Gastroesophageal sphincter (tissue), 4 donors: ENCODE data around the gene IFI44L. TPM values are rescaled to one million over a fixed set of nuclear protein-coding genes. Genes with fewer than 3 reads are reported as not detected.

ENCODE experiments used
- ATAC-seq: fragments of 150-250 bp; one replicate; pipeline ENCODE4 v1.9.1; 2016; ENCODE audit warnings: mild to moderate bottlenecking, moderate library complexity
- H3K27ac ChIP-seq, 4 donors: fragments of 200-600 bp; sonication (generic) in 3 of 4; 1 replicate in 3 of 4; 2 replicates in 1 of 4; pipeline ENCODE4 v1.5.1; 2016 to 2019
- H3K27me3 ChIP-seq: fragments of 200-600 bp; sonication (generic); one replicate; pipeline ENCODE4 v1.5.1; 2019
- H3K36me3 ChIP-seq, 2 donors: fragments of 200-600 bp; sonication (generic); one replicate each; pipeline ENCODE4 v1.5.1; 2019; ENCODE audit warnings: control low read depth in 1 of 2
- H3K4me1 ChIP-seq, 3 donors: fragments of 200-600 bp; sonication (generic); 1 replicate in 2 of 3; 2 replicates in 1 of 3; pipeline ENCODE4 v1.5.1; 2016 to 2019; ENCODE audit warnings: control low read depth in 2 of 3
- H3K4me3 ChIP-seq, 2 donors: fragments of 200-600 bp; sonication (generic); one replicate each; pipeline ENCODE4 v1.5.1; 2019; ENCODE audit warnings: mild to moderate bottlenecking in 1 of 2, moderate library complexity in 1 of 2
- H3K9me3 ChIP-seq, 3 donors: fragments of 200-600 bp; sonication (generic); one replicate each; pipeline ENCODE4 v1.5.1; 2017 to 2019; ENCODE audit warnings: control low read depth in 2 of 3
- CTCF ChIP-seq, 4 experiments: fragments of 200-600 bp in 2 of 4; fragments of 450-650 bp in 2 of 4; sonication (generic) in 1 of 4; IDR thresholded peaks; one replicate each; pipeline ENCODE4 v1.5.1; 2017 to 2019; ENCODE audit warnings: antibody characterized with exemption in 4 of 4, mild to moderate bottlenecking in 2 of 4, moderate library complexity in 2 of 4
- EP300 ChIP-seq: sonication (generic); formaldehyde crosslinking; IDR thresholded peaks from one replicate; pipeline ENCODE4 v1.6.1; 2017; ENCODE audit warnings: antibody characterized with exemption, mild to moderate bottlenecking
- POLR2A ChIP-seq, 2 donors: fragments of 450-650 bp; IDR thresholded peaks; one replicate each; pipeline ENCODE4 v1.6.1; 2017; ENCODE audit warnings: antibody characterized with exemption in 2 of 2, mild to moderate bottlenecking in 2 of 2, moderate library complexity in 1 of 2
- POLR2AphosphoS5 ChIP-seq: sonication (generic); formaldehyde crosslinking; IDR thresholded peaks from one replicate; pipeline ENCODE4 v1.6.1; 2017; ENCODE audit warnings: antibody characterized with exemption
- WGBS, 2 donors: methylation state at CpG; one replicate each; pipeline ENCODE4 v1.1.5; 2018; ENCODE audit warnings: low coverage in 1 of 2; 5-methylcytosine and 5-hydroxymethylcytosine counted together
- total RNA-seq, 4 donors: library from RNA; depleted of rRNA; stranded (reverse); fragments of >200 nt; gene quantifications; one replicate each; pipeline ENCODE4 v1.1.0, GENCODE V29; 2016

The IFI44L gene
- total RNA-seq, 4 donors from 2014 or later = 4.2 to 24.1 (median 9.4) TPM

GRCh38 chr1:78645723-78646122 lies 25.5 kb downstream of the IFI44L start:
- Histone ChIP-seq H3K27me3 (no peaks in the 10 kb centered on the region), H3K9me3 (peaks cover 0 to 5% (median 0%) of the 10 kb centered on the region in 3 donors), H3K36me3 (peaks cover 0 to 22% of the 10 kb centered on the region in 2 donors), H3K27ac (no peak overlapping the region), H3K4me3 (no peak overlapping the region), H3K4me1 (peaks cover 0 to 17% (median 2%) of the 10 kb centered on the region in 3 donors)
- ATAC-seq = peak; percentile 30
- no peak for TF ChIP-seq POLR2AphosphoS5
- TF ChIP-seq CTCF (IDR thresholded peaks at IDR 0.05) = no peak
- TF ChIP-seq EP300 = no peak
- no peak for TF ChIP-seq POLR2A (IDR thresholded peaks at IDR 0.05)
- WGBS, 2 donors = 70% methylated on average over 1 of the region's 1 CpG

- WGBS, 2 donors = 100% methylated on average over 1 of the region's 1 CpG
- no peak for ATAC-seq
These were observed 27.0 kb downstream of the IFI44L start for GRCh38 chr1:78647238-78647637.

GRCh38 chr1:78649628-78650027 lies 29.4 kb downstream of the IFI44L start, which contains the start of gene IFI44:
Gene IFI44, plus strand, starts transcription at chr1:78649831. Its CDS starts 365 bp downstream, at chr1:78650196.
- H3K36me3 ChIP-seq = no peaks in the 10 kb centered on the region
- peaks cover 0 to 36% (median 2%) of the 10 kb centered on the region in 3 donors for H3K4me1 ChIP-seq
- peak within 1 kb of the TSS in 3 of 4 donors; percentile 50 to 56 (median 51) for H3K27ac ChIP-seq
- H3K27me3 ChIP-seq = no peaks in the 10 kb centered on the region
- TF ChIP-seq POLR2AphosphoS5 = peak; percentile 50
- no peak for TF ChIP-seq CTCF (IDR thresholded peaks at IDR 0.05)
- no peak for TF ChIP-seq EP300
- no peak for TF ChIP-seq POLR2A (IDR thresholded peaks at IDR 0.05)
- H3K9me3 ChIP-seq = no peaks in the 10 kb centered on the region
- H3K4me3 ChIP-seq = peak within 1 kb of the TSS; percentile 40 to 43
- peak; percentile 74 for ATAC-seq

More at GRCh38 chr1:78647238-78647637, 27.0 kb downstream of the IFI44L start:
- no peak overlapping the region for H3K4me3 ChIP-seq
- H3K27me3 ChIP-seq = no peaks in the 10 kb centered on the region
- H3K36me3 ChIP-seq = peaks cover 0 to 12% of the 10 kb centered on the region in 2 donors
- no peak for TF ChIP-seq POLR2AphosphoS5
- TF ChIP-seq CTCF (IDR thresholded peaks at IDR 0.05) = no peak
- no peak for TF ChIP-seq EP300
- no peak for TF ChIP-seq POLR2A (IDR thresholded peaks at IDR 0.05)
- H3K9me3 ChIP-seq = peaks cover 0 to 5% (median 0%) of the 10 kb centered on the region in 3 donors
- H3K27ac ChIP-seq = no peak overlapping the region
- peaks cover 0 to 30% (median 2%) of the 10 kb centered on the region in 3 donors for H3K4me1 ChIP-seq

GRCh38 chr1:78650114-78650660 lies 29.9 kb downstream of the IFI44L start:
- Histone ChIP-seq H3K27me3 (no peaks in the 10 kb centered on the region), H3K36me3 (peaks cover 0 to 5% of the 10 kb centered on the region in 2 donors), H3K4me3 (peak overlapping the region; percentile 40 to 43), H3K9me3 (no peaks in the 10 kb centered on the region), H3K4me1 (peaks cover 0 to 36% (median 2%) of the 10 kb centered on the region in 3 donors), H3K27ac (peak overlapping the region in 3 of 4 donors; percentile 50 to 56 (median 51))
- TF ChIP-seq POLR2AphosphoS5 = no peak
- no peak for TF ChIP-seq EP300
- TF ChIP-seq CTCF (IDR thresholded peaks at IDR 0.05) = no peak
- TF ChIP-seq POLR2A (IDR thresholded peaks at IDR 0.05) = no peak
- no peak for ATAC-seq
- 54 to 70% methylated on average over 6 of the region's 6 CpGs for WGBS, 2 donors

GRCh38 chr1:78651241-78651640 lies 31.0 kb downstream of the IFI44L start:
- no peaks in the 10 kb centered on the region for H3K27me3 ChIP-seq
- peaks cover 0 to 36% (median 2%) of the 10 kb centered on the region in 3 donors for H3K4me1 ChIP-seq
- peaks cover 0 to 16% of the 10 kb centered on the region in 2 donors for H3K36me3 ChIP-seq
- TF ChIP-seq POLR2A (IDR thresholded peaks at IDR 0.05) (no peak), POLR2AphosphoS5 (no peak), CTCF (IDR thresholded peaks at IDR 0.05) (no peak), EP300 (no peak)
- WGBS, 2 donors = 55 to 73% methylated on average over 11 to 12 of the region's 12 CpGs
- ATAC-seq = no peak
- H3K27ac ChIP-seq = peak overlapping the region in 1 of 4 donors; percentile 51
- H3K4me3 ChIP-seq = peak overlapping the region; percentile 40 to 43
- no peaks in the 10 kb centered on the region for H3K9me3 ChIP-seq
